Epithelial cell of esophagus (primary cell): ENCODE data around the gene CYFIP1.

Experiments
- DNase-seq: peaks from one replicate; pipeline ENCODE4 v3.0.0; 2010; ENCODE audit warnings: low read depth
- H3K4me3 ChIP-seq: 2 replicates; pipeline ENCODE4 v1.5.1; 2011; ENCODE audit warnings: mild to moderate bottlenecking, low read length, control low read depth
- CTCF ChIP-seq: IDR thresholded peaks from 2 replicates; pipeline ENCODE4 v1.5.1; 2011; ENCODE audit warnings: low read depth, mild to moderate bottlenecking, low read length, control low read depth, inconsistent platforms; ENCODE audit not compliant: insufficient read depth; ENCODE audit errors: missing control alignments

CYFIP1 gene

GRCh38 chr15:22845289-22845900 lies 134.8 kb downstream of the CYFIP1 start:
- TF ChIP-seq CTCF: no peak
- DNase-seq: no peak
- H3K4me3 ChIP-seq: no peak overlapping the region

GRCh38 chr15:22844421-22845288 lies 135.5 kb downstream of the CYFIP1 start:
- DNase-seq: no peak
- TF ChIP-seq CTCF: no peak
- H3K4me3 ChIP-seq: no peak overlapping the region

GRCh38 chr15:22839046-22839695 lies 141.0 kb downstream of the CYFIP1 start:
- H3K4me3 ChIP-seq: peak overlapping the region; percentile 86
- DNase-seq: no peak
- TF ChIP-seq CTCF: no peak

GRCh38 chr15:22838292-22839042 lies 141.7 kb downstream of the CYFIP1 start, which contains the start of gene NIPA2:
NIPA2 (plus strand) TSS chr15:22838666; CDS start chr15:22851732, 13,066 bp downstream.
- TF ChIP-seq CTCF: peak; percentile 11
- DNase-seq: peak; percentile 98
- H3K4me3 ChIP-seq: peak within 1 kb of the TSS; percentile 86

GRCh38 chr15:22831473-22831872 lies 148.7 kb downstream of the CYFIP1 start:
- no peak for TF ChIP-seq CTCF
- no peak overlapping the region for H3K4me3 ChIP-seq
- DNase-seq: no peak

- H3K4me3 ChIP-seq: no peak overlapping the region
- DNase-seq: no peak
- no peak for TF ChIP-seq CTCF
Measured at GRCh38 chr15:22827125-22827524, 153.0 kb downstream of the CYFIP1 start.
